NCI-H146 (cell line): ENCODE data around the gene FNDC8.
"Not testable (repeated sequence)": the region's sequence is repeated elsewhere in the genome, so short reads cannot be mapped to it uniquely, and the experiment has no call there.

ENCODE experiments used
- DNase-seq: peaks from one replicate; lab custom pipeline; 2025; lab: John Stamatoyannopoulos, UW

FNDC8 gene

GRCh38 chr17:35121315-35121714, at the start of gene FNDC8:
TSS of gene FNDC8 (plus strand) at chr17:35121615. CDS start at chr17:35121694, 79 bp downstream.
- no peak for DNase-seq

GRCh38 chr17:35073183-35073790, 48.1 kb upstream of the FNDC8 start:
- no peak for DNase-seq

- DNase-seq: no peak
These were observed 47.3 kb upstream of the FNDC8 start for GRCh38 chr17:35073991-35074627.

GRCh38 chr17:35074711-35075707, 46.4 kb upstream of the FNDC8 start:
- DNase-seq: no peak

GRCh38 chr17:35076874-35077273, 44.5 kb upstream of the FNDC8 start:
- no peak for DNase-seq

- no peak for DNase-seq
These were observed 41.6 kb upstream of the FNDC8 start for GRCh38 chr17:35079547-35080423.

GRCh38 chr17:35080536-35080935, 40.9 kb upstream of the FNDC8 start:
- no peak for DNase-seq

- no peak for DNase-seq
These were observed 39.8 kb upstream of the FNDC8 start for GRCh38 chr17:35081638-35082037.

- peak; percentile 16 for DNase-seq
These were observed 39.2 kb upstream of the FNDC8 start for GRCh38 chr17:35082073-35082657.

- DNase-seq: no peak
These were observed 38.3 kb upstream of the FNDC8 start for GRCh38 chr17:35083071-35083470.

- no peak for DNase-seq
These were observed 36.4 kb upstream of the FNDC8 start for GRCh38 chr17:35084987-35085386.

GRCh38 chr17:35086164-35086563, 35.3 kb upstream of the FNDC8 start:
- DNase-seq: no peak

- no peak for DNase-seq
These were observed 34.4 kb upstream of the FNDC8 start for GRCh38 chr17:35086931-35087573.

- DNase-seq: peak; percentile 25
These were observed 33.6 kb upstream of the FNDC8 start for GRCh38 chr17:35087731-35088355.

GRCh38 chr17:35088356-35088880, 33.0 kb upstream of the FNDC8 start:
- peak; percentile 61 for DNase-seq

- DNase-seq: peak; percentile 88
These were observed 32.4 kb upstream of the FNDC8 start for GRCh38 chr17:35088881-35089585.

- peak; percentile 46 for DNase-seq
These were observed 31.7 kb upstream of the FNDC8 start for GRCh38 chr17:35089586-35090296.

GRCh38 chr17:35090707-35091106, 30.7 kb upstream of the FNDC8 start:
- DNase-seq: not testable (repeated sequence)

GRCh38 chr17:35094902-35095301, 26.5 kb upstream of the FNDC8 start:
- DNase-seq: no peak
